Neural cell (in vitro differentiated cells): ENCODE data around the gene MST1.

ENCODE experiments used
- CTCF ChIP-seq: fragments of 450-650 bp; IDR thresholded peaks from 2 replicates; pipeline ENCODE4 v1.5.1; 2014; ENCODE audit warnings: antibody characterized with exemption, mild to moderate bottlenecking, moderate library complexity; ENCODE audit not compliant: poor library complexity, severe bottlenecking
- EZH2 ChIP-seq: fragments of 200-600, 300-800 bp; shearing (Covaris generic), sonication (generic); IDR thresholded peaks from 2 replicates; pipeline ENCODE4 v1.6.1; 2014; ENCODE audit warnings: antibody characterized with exemption, low read length, borderline replicate concordance, mild to moderate bottlenecking; ENCODE audit not compliant: insufficient read depth, poor library complexity, severe bottlenecking
- POLR2AphosphoS5 ChIP-seq: IDR thresholded peaks from 2 replicates; pipeline ENCODE4 v1.6.1; 2012
- RAD21 ChIP-seq: fragments of 450-650 bp; conservative IDR thresholded peaks from 2 replicates; pipeline ENCODE4 v1.6.1; 2014; ENCODE audit warnings: antibody characterized with exemption, mild to moderate bottlenecking, moderate library complexity
- REST ChIP-seq: IDR thresholded peaks from 2 replicates; pipeline ENCODE4 v1.6.1; 2012; ENCODE audit warnings: borderline replicate concordance
- SMC3 ChIP-seq: fragments of 450-650 bp; conservative IDR thresholded peaks from 2 replicates; pipeline ENCODE4 v1.6.1; 2014; ENCODE audit warnings: antibody characterized with exemption, mild to moderate bottlenecking, moderate library complexity; ENCODE audit not compliant: poor library complexity
- TAF1 ChIP-seq: IDR thresholded peaks from 2 replicates; pipeline ENCODE4 v1.6.1; 2012; ENCODE audit warnings: low read depth

- TF ChIP-seq EZH2 (no peak), REST (no peak), CTCF (no peak), POLR2AphosphoS5 (no peak), TAF1 (no peak), SMC3 (no peak), RAD21 (no peak)
Measured at GRCh38 chr3:49700014-49700413, 10.7 kb upstream of the MST1 start.
